ENCODE results near the gene TM4SF18.

DNA sequence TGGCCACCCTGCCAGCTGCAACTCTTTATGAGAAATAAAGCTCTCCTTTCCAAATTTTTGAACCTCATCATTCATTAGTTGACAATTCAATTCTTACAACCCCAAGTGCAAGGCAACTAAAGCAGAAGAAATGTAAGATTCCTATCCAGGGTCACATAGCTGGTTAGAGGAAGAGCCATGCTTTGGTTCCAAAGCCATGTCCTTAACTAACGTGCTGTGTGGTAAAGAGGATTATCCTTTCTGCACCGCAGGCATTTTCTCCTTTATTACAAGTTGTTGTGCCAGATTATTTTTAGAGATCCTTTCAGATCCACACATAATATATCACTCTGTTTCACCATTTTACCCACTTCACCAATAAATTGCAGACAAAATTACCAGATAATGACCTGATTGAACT is 36.5 kb downstream of the TM4SF18 start:
- TF ChIP-seq, protein P1, sequence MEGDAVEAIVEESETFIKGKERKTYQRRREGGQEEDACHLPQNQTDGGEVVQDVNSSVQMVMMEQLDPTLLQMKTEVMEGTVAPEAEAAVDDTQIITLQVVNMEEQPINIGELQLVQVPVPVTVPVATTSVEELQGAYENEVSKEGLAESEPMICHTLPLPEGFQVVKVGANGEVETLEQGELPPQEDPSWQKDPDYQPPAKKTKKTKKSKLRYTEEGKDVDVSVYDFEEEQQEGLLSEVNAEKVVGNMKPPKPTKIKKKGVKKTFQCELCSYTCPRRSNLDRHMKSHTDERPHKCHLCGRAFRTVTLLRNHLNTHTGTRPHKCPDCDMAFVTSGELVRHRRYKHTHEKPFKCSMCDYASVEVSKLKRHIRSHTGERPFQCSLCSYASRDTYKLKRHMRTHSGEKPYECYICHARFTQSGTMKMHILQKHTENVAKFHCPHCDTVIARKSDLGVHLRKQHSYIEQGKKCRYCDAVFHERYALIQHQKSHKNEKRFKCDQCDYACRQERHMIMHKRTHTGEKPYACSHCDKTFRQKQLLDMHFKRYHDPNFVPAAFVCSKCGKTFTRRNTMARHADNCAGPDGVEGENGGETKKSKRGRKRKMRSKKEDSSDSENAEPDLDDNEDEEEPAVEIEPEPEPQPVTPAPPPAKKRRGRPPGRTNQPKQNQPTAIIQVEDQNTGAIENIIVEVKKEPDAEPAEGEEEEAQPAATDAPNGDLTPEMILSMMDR (IDR thresholded peaks at IDR 0.05): no peak
- TF ChIP-seq POLR2A (IDR thresholded peaks at IDR 0.05): no peak

Data from body of pancreas (tissue), 4 donors.